HG03565 (cell line): ENCODE measurements around the gene MOV10L1.
"Not testable (repeated sequence)": the region's sequence is repeated elsewhere in the genome, so short reads cannot be mapped to it uniquely, and the experiment has no call there.

Experiments used
- ATAC-seq: cut with Tn5 transposase; IDR thresholded peaks from one replicate; pipeline ENCODE4 v1.9.1; 2021; ENCODE audit warnings: mild to moderate bottlenecking, moderate library complexity; ENCODE audit not compliant: unreplicated experiment

Gene MOV10L1

DNA sequence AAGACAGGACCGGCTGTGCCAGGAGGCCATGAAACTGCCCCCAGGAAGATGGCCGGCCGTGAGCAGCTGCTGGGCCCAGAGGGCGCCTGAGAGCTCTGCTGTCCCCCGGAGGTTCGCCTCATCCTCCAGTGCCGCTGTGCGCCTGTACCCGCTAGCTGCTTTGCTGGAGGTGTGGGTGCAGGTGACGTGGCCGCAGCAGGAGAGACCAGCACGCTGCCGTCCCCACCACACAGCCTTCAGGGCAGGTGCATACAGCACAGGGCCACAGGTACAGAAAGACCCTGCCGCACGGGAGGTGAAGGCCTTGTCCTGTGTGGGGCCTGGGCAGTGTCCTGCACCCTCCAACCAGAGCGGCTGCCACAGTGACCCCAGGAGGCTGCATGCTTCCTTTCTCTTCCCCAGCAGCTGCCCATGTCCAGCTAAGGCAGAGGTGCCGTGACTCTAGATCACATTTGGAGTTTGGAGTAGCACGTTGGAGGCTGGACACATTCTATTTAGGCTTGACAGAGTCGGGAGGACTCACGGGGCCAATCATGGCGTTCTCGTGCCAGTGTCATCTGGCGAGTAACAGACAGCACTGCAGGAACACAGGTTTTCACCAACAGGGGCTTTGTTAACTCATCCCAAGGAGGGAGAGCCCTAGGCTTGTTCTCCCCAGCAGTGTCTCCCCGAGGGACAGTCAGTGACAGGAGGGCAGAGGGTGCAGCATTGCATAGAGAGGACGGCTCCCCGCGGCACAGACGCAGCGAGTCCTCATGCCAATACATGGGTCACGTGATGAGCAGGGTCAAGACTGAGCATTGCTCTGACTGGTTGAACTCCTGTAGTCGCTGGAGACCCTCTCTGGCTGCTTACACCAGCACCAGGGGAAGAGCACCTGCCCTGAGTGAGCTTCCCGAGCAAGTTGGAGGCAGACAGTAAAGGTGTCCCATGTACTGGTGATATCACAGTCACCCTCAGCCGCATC, 62.0 kb downstream of the MOV10L1 start:
- ATAC-seq, result no peak

DNA sequence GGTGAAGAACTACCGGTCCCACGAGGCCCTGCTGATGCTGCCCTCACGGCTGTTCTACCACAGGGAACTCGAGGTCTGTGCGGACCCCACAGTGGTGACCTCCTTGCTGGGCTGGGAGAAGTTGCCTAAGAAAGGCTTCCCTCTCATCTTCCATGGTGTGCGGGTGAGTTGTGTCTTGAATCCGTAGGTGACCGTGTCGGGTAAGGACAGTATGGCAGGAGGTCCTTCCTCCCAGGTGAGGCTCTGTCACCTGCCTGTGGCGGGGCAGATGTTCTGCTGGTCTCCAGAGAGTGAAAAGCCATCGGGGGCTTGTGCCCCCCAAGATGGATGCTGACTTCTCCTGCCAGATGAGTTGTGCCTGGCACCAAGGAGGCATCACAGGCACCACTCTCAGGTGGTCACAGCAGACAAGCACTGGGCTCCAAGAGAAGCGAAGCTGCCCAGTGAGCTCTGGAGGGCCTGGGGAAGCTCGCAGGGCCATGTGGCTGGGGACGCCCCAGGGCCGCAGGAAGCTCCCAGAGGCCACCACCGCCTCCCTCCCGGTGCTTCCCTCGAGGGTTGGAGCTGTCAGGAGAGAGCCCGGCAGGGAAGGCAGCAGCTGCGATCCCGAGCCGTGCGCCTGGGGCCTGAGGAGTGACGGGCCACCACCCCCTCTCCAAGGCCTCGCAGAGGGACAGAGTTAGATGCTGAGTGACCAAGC, 63.4 kb downstream of the MOV10L1 start:
- ATAC-seq, result no peak

GRCh38 chr22:50153756-50154140, 63.9 kb downstream of the MOV10L1 start:
- no peak for ATAC-seq

GRCh38 chr22:50157709-50158375, 68.0 kb downstream of the MOV10L1 start:
- no peak for ATAC-seq

- ATAC-seq, result no peak
Observed at GRCh38 chr22:50160947-50161346, 71.1 kb downstream of the MOV10L1 start.

- no peak for ATAC-seq
Observed at GRCh38 chr22:50161508-50162390, 71.9 kb downstream of the MOV10L1 start.

DNA sequence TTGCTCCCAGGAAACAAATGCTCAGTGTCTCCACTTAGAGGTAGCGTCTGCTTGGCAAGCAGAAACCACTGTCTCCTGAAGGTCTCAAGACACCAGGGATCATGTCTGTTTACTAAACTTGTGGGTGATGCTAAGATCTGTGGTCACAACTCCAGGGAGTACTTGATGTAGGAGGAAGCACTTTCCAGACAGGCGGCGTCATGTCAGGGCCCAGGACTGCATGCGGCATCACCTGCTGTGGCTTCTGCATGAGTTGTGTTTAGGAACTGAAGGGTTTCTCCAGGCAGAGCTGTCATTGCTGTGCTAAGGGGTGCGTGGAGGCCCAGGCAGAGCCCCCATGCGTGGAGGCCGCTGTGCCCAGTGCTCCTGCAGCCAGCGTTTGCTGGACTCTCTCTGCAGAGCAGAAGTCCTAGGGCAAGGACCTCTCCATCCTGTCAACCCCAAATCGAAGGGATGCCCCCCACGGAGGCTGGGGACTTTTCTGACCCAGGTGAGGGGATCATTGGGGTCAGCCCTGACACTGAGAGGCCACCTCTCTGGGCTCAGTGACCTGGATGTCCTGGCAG, 72.7 kb downstream of the MOV10L1 start:
- no peak for ATAC-seq

- no peak for ATAC-seq
Observed at GRCh38 chr22:50165436-50166123, 75.8 kb downstream of the MOV10L1 start.

DNA sequence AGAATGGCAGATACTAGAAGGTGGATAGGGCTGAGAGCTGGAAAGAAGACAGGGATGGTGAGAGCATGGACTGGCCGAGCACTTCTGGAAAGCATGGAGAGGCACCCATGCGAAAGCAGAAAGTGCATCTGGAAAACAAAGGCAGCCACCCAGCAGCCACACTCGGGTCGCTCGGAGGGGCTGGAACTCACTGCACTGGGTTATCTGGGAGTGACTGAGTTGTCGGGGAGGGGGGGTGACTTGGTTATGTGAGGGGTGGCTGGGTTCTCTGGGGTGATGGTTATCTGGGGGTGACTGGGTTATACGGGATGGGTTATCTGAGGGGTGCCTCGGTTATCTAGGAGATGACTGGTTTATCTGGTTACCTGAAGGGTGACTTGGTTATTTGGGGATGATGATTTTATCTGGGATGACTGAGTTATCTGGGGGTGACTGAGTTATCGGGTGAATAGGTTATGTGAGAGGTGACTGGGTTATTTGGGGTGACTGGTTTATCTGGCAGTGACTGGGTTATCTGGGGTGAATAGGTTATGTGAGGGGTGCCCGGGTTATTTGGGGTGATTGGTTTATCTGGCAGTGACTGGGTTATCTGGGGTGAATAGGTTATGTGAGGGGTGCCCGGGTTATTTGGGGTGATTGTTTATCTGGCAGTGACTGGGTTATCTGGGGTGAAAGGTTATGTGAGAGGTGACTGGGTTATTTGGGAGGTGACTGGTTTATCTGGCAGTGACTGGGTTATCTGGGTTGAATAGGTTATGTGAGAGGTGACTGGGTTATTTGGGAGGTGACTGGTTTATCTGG, 78.1 kb downstream of the MOV10L1 start:
- no peak for ATAC-seq

GRCh38 chr22:50168490-50169180, 78.8 kb downstream of the MOV10L1 start:
- ATAC-seq, result not testable (repeated sequence)

- ATAC-seq, result no peak
Observed at GRCh38 chr22:50169181-50169759, 79.5 kb downstream of the MOV10L1 start.

GRCh38 chr22:50169774-50170341, 80.1 kb downstream of the MOV10L1 start:
- no peak for ATAC-seq

GRCh38 chr22:50170453-50171318, 80.9 kb downstream of the MOV10L1 start, which contains the start of gene PANX2:
Gene PANX2 (plus strand): TSS chr22:50170731. CDS start chr22:50170731, 0 bp downstream.
- no peak for ATAC-seq

GRCh38 chr22:50171319-50171964, 81.6 kb downstream of the MOV10L1 start:
- ATAC-seq, result no peak

- no peak for ATAC-seq
Observed at GRCh38 chr22:50171965-50172421, 82.2 kb downstream of the MOV10L1 start.
